Measurements from ENCODE around the gene FKBP2.

Gene FKBP2

DNA sequence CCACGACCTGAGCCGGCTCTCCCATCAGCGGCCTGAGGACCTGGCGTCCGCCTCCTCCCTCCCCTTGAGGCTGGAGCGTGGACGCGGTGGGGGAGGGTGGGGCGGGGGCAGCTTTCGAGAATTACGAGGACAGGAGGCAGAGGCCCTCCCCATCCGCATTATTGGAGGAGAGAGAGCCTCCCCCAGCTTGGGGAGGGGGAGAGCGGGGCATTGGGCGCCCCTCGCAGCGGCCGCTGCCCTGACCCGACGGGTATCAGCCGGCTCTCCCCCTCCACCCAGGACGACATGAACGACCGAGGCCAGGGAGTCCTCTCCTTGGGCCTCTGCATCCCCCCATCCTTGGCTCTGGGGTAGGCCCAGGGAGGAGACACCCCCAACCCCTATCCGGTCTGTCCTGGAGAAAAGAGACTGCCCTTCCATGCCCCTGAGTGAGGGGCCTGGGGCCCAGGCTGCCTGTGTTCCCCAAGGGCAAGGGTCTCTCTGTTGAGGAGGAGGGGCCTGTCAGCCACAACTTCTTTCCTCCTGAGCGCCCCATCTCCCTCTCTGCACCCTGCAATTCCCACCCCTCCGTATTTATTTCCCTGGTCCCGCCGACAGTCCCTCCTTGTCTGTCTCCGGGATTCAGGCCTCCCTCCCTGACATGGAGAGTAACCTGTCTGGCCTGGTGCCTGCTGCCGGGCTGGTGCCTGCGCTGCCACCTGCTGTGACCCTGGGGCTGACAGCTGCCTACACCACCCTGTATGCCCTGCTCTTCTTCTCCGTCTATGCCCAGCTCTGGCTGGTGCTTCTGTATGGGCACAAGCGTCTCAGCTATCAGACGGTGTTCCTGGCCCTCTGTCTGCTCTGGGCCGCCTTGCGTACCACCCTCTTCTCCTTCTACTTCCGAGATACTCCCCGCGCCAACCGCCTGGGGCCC lies 45.2 kb downstream of the FKBP2 start:
- TF ChIP-seq ZFX (IDR thresholded peaks at IDR 0.05): no peak
- TF ChIP-seq, protein P1, sequence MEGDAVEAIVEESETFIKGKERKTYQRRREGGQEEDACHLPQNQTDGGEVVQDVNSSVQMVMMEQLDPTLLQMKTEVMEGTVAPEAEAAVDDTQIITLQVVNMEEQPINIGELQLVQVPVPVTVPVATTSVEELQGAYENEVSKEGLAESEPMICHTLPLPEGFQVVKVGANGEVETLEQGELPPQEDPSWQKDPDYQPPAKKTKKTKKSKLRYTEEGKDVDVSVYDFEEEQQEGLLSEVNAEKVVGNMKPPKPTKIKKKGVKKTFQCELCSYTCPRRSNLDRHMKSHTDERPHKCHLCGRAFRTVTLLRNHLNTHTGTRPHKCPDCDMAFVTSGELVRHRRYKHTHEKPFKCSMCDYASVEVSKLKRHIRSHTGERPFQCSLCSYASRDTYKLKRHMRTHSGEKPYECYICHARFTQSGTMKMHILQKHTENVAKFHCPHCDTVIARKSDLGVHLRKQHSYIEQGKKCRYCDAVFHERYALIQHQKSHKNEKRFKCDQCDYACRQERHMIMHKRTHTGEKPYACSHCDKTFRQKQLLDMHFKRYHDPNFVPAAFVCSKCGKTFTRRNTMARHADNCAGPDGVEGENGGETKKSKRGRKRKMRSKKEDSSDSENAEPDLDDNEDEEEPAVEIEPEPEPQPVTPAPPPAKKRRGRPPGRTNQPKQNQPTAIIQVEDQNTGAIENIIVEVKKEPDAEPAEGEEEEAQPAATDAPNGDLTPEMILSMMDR (conservative IDR thresholded peaks at IDR 0.05): no peak
- peak overlapping the region; percentile 87 for H3K27ac ChIP-seq

- no peak for TF ChIP-seq ZFX (IDR thresholded peaks at IDR 0.05)
- TF ChIP-seq, protein P1 (conservative IDR thresholded peaks at IDR 0.05): no peak
- H3K27ac ChIP-seq: peak overlapping the region; percentile 87; the same call in 1 of the 2 replicates
Observed at GRCh38 chr11:64286801-64287159, 45.9 kb downstream of the FKBP2 start.

DNA sequence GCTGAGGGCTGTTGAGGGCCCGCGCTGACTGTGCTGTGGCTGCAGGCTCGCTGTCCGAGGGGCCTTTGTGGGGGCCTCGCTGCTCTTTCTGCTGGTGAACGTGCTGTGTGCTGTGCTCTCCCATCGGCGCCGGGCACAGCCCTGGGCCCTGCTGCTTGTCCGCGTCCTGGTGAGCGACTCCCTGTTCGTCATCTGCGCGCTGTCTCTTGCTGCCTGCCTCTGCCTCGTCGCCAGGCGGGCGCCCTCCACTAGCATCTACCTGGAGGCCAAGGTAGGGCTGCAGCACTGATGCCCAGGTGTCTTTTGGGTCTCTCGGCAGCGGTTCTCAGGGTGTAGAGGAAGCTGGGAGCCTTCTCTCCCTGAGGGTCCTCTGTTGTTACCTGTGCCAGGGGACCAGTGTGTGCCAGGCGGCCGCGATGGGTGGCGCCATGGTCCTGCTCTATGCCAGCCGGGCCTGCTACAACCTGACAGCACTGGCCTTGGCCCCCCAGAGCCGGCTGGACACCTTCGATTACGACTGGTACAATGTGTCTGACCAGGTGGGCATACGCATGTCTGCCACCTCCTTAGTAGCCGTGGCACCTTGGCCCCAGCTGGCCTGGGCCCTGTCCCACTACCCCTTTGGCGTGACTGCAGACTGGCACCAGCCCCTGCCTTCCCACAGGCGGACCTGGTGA lies 46.9 kb downstream of the FKBP2 start:
- TF ChIP-seq, protein P1 (conservative IDR thresholded peaks at IDR 0.05): no peak
- TF ChIP-seq ZFX (IDR thresholded peaks at IDR 0.05): no peak

GRCh38 chr11:64288353-64288750 lies 47.5 kb downstream of the FKBP2 start:
- no peak for TF ChIP-seq ZFX (IDR thresholded peaks at IDR 0.05)
- TF ChIP-seq, protein P1 (conservative IDR thresholded peaks at IDR 0.05): no peak

More for the DNA sequence above, 46.9 kb downstream of the FKBP2 start:
- no peak overlapping the region for H3K27ac ChIP-seq

GRCh38 chr11:64289002-64289564 lies 48.2 kb downstream of the FKBP2 start:
- no peak overlapping the region for H3K27ac ChIP-seq
- no peak for TF ChIP-seq ZFX (IDR thresholded peaks at IDR 0.05)
- TF ChIP-seq, protein P1 (conservative IDR thresholded peaks at IDR 0.05): no peak

More at GRCh38 chr11:64288353-64288750, 47.5 kb downstream of the FKBP2 start:
- H3K27ac ChIP-seq: no peak overlapping the region

GRCh38 chr11:64290352-64291261 lies 49.7 kb downstream of the FKBP2 start:
- H3K27ac ChIP-seq: no peak overlapping the region
- TF ChIP-seq, protein P1 (conservative IDR thresholded peaks at IDR 0.05): no peak
- no peak for TF ChIP-seq ZFX (IDR thresholded peaks at IDR 0.05)
